Measurements from ENCODE around the gene CNTNAP2. TPM values are rescaled to one million over a fixed set of nuclear protein-coding genes. Genes with fewer than 3 reads are reported as not detected.

Gene CNTNAP2
- total RNA-seq, 1 donor from 2014 or later, result not detected

DNA sequence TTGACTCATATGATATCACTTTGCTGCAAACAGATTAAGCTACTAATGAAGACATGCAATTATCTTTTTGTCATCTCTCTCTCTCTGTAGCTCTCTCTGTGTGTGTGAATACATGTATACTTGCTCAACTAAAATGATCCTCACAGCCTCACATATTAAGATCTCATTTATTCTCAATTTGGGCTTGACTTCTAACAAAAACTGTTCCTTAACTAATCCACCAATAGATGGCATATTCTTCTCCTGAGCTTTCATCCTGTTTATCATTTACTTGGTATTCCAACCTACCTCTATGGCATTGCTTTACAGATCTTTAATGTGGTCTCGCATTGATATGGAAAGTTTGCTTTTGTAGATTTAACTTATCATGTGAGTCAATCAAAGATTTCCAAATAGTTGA, 540.4 kb downstream of the CNTNAP2 start:
- intact Hi-C loops (cut with micrococcal nuclease), result no loop called here
- H3K36me3 Mint-ChIP-seq (ENCODE audit: low read depth), result no peaks in the 10 kb centered on the region
- no peak overlapping the region for H3K4me3 Mint-ChIP-seq

GRCh38 chr7:146658604-146659003, 542.0 kb downstream of the CNTNAP2 start:
- Mint-ChIP-seq H3K36me3 (ENCODE audit: low read depth) (no peaks in the 10 kb centered on the region), H3K4me3 (no peak overlapping the region), H3K9me3 (peaks cover 6% of the 10 kb centered on the region), H3K27ac (no peak overlapping the region), H3K4me1 (ENCODE audit: low read depth) (no peaks in the 10 kb centered on the region), H3K27me3 (ENCODE audit: insufficient read depth) (no peaks in the 10 kb centered on the region)
- DNase-seq (ENCODE audit: low spot score), result no peak
- intact Hi-C loops (cut with micrococcal nuclease), result no loop called here

More for the DNA sequence above, 540.4 kb downstream of the CNTNAP2 start:
- peaks cover 6% of the 10 kb centered on the region for H3K9me3 Mint-ChIP-seq
- H3K27me3 Mint-ChIP-seq (ENCODE audit: insufficient read depth), result no peaks in the 10 kb centered on the region
- DNase-seq (ENCODE audit: low spot score), result no peak
- H3K4me1 Mint-ChIP-seq (ENCODE audit: low read depth), result no peaks in the 10 kb centered on the region
- H3K27ac Mint-ChIP-seq, result no peak overlapping the region

- no peak overlapping the region for H3K27ac Mint-ChIP-seq
- H3K27me3 Mint-ChIP-seq (ENCODE audit: insufficient read depth), result no peaks in the 10 kb centered on the region
- intact Hi-C loops (cut with micrococcal nuclease), result no loop called here
- DNase-seq (ENCODE audit: low spot score), result no peak
- no peak overlapping the region for H3K4me3 Mint-ChIP-seq
- H3K36me3 Mint-ChIP-seq (ENCODE audit: low read depth), result no peaks in the 10 kb centered on the region
- no peaks in the 10 kb centered on the region for H3K4me1 Mint-ChIP-seq (ENCODE audit: low read depth)
- H3K9me3 Mint-ChIP-seq, result peaks cover 6% of the 10 kb centered on the region
These were observed 543.1 kb downstream of the CNTNAP2 start for GRCh38 chr7:146659732-146660131.

DNA sequence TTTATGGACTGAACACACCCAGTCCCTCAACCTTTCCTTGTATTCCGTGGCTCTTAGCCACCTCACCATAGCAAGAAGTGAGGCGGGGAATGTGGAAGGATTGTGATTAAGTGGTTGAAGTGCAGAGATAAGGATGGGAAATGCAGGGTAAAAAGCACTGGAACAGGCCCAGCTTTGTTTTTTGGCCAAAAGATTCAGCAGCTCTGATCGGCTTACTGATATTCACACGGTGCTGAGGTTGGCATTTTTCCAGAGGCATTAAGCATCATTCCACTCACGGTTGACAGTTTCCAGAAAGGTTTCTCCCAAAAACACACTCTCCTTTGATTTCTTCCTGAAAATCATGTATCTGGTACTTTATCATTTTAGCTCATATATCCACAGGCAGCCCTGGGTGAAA, 544.2 kb downstream of the CNTNAP2 start:
- H3K4me3 Mint-ChIP-seq, result no peak overlapping the region
- H3K4me1 Mint-ChIP-seq (ENCODE audit: low read depth), result no peaks in the 10 kb centered on the region
- peaks cover 6% of the 10 kb centered on the region for H3K9me3 Mint-ChIP-seq
- intact Hi-C loops (cut with micrococcal nuclease), result no loop called here
- H3K36me3 Mint-ChIP-seq (ENCODE audit: low read depth), result no peaks in the 10 kb centered on the region
- H3K27ac Mint-ChIP-seq, result no peak overlapping the region
- no peaks in the 10 kb centered on the region for H3K27me3 Mint-ChIP-seq (ENCODE audit: insufficient read depth)
- no peak for DNase-seq (ENCODE audit: low spot score)

GRCh38 chr7:146661435-146661834, 544.8 kb downstream of the CNTNAP2 start:
- Mint-ChIP-seq H3K27me3 (ENCODE audit: insufficient read depth) (no peaks in the 10 kb centered on the region), H3K9me3 (peaks cover 11% of the 10 kb centered on the region), H3K4me1 (ENCODE audit: low read depth) (no peaks in the 10 kb centered on the region), H3K27ac (no peak overlapping the region), H3K36me3 (ENCODE audit: low read depth) (no peaks in the 10 kb centered on the region), H3K4me3 (no peak overlapping the region)
- DNase-seq (ENCODE audit: low spot score), result no peak
- intact Hi-C loops (cut with micrococcal nuclease), result no loop called here

GRCh38 chr7:146661929-146662328, 545.3 kb downstream of the CNTNAP2 start:
- intact Hi-C loops (cut with micrococcal nuclease), result no loop called here
- Mint-ChIP-seq H3K9me3 (peaks cover 12% of the 10 kb centered on the region), H3K36me3 (ENCODE audit: low read depth) (no peaks in the 10 kb centered on the region), H3K4me3 (no peak overlapping the region), H3K4me1 (ENCODE audit: low read depth) (no peaks in the 10 kb centered on the region), H3K27me3 (ENCODE audit: insufficient read depth) (no peaks in the 10 kb centered on the region), H3K27ac (no peak overlapping the region)
- DNase-seq (ENCODE audit: low spot score), result no peak

DNA sequence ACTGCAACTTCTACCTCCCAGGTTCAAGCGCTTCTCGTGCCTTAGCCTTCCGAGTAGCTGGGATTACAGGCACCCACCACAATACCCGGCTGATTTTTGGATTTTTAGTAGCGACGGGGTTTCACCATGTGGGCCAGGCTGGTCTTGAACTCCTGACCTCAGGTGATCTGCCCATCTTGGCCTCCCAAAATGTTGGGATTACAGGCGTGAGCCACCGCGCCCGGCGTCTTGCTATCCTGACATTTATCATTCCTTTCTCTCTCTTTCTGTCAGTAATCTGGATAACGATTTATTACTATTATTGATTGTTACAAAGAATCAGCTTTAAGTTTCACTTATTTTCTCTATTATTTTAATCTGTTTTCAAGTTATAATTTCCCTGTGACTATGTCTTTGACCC, 548.4 kb downstream of the CNTNAP2 start:
- H3K27ac Mint-ChIP-seq, result no peak overlapping the region
- no peak for DNase-seq (ENCODE audit: low spot score)
- H3K4me3 Mint-ChIP-seq, result no peak overlapping the region
- peaks cover 6% of the 10 kb centered on the region for H3K9me3 Mint-ChIP-seq
- intact Hi-C loops (cut with micrococcal nuclease), result no loop called here
- H3K4me1 Mint-ChIP-seq (ENCODE audit: low read depth), result no peaks in the 10 kb centered on the region
- no peaks in the 10 kb centered on the region for H3K27me3 Mint-ChIP-seq (ENCODE audit: insufficient read depth)
- no peaks in the 10 kb centered on the region for H3K36me3 Mint-ChIP-seq (ENCODE audit: low read depth)

GRCh38 chr7:146670532-146670931, 553.9 kb downstream of the CNTNAP2 start:
- no peaks in the 10 kb centered on the region for H3K27me3 Mint-ChIP-seq (ENCODE audit: insufficient read depth)
- H3K4me1 Mint-ChIP-seq (ENCODE audit: low read depth), result no peaks in the 10 kb centered on the region
- H3K9me3 Mint-ChIP-seq, result peaks cover 6% of the 10 kb centered on the region
- H3K27ac Mint-ChIP-seq, result no peak overlapping the region
- intact Hi-C loops (cut with micrococcal nuclease), result no loop called here
- no peak for DNase-seq (ENCODE audit: low spot score)
- H3K4me3 Mint-ChIP-seq, result no peak overlapping the region
- H3K36me3 Mint-ChIP-seq (ENCODE audit: low read depth), result no peaks in the 10 kb centered on the region

DNA sequence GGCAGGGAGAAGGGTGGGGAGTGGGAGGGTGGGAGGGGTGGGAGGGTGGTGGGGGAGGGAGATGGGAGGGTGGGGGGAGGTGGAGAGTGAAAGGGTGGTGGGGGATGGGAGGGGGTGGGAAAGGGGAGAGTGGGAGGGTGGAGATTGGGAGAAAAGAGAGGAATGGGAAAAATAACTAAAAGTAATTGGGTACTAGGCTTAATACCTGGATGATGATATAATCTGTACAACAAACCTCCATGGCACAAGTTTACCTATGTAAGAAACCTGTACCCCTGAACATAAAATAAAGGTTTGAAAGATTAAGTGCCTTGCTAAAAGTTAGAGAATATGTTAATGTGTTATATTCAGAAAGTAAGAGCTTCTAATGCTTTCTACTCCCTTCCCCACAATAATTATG, 564.9 kb downstream of the CNTNAP2 start:
- H3K27ac Mint-ChIP-seq, result no peak overlapping the region
- H3K4me3 Mint-ChIP-seq, result no peak overlapping the region
- intact Hi-C loops (cut with micrococcal nuclease), result no loop called here
- no peaks in the 10 kb centered on the region for H3K36me3 Mint-ChIP-seq (ENCODE audit: low read depth)
- H3K27me3 Mint-ChIP-seq (ENCODE audit: insufficient read depth), result no peaks in the 10 kb centered on the region
- DNase-seq (ENCODE audit: low spot score), result no peak
- no peaks in the 10 kb centered on the region for H3K9me3 Mint-ChIP-seq
- H3K4me1 Mint-ChIP-seq (ENCODE audit: low read depth), result no peaks in the 10 kb centered on the region

DNA sequence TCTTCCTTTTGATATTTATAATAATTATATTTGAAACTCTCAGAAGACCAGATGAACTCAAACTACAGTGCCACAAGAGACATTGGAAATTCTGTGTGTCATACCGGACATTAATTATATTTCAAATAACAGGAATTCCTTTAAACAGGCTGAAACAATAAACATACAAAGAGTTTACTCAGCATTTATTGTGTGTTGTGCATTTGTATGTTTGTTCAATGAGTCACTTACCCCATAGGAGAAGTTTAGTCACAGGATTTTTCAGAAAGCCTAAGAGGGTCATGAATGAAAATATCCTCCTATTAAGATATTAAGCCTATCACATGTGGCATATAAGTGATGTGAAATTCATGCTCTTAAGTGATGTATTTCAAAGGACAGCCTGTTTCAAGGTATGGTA, 566.8 kb downstream of the CNTNAP2 start:
- Mint-ChIP-seq H3K27ac (no peak overlapping the region), H3K27me3 (ENCODE audit: insufficient read depth) (no peaks in the 10 kb centered on the region), H3K36me3 (ENCODE audit: low read depth) (no peaks in the 10 kb centered on the region), H3K9me3 (no peaks in the 10 kb centered on the region), H3K4me1 (ENCODE audit: low read depth) (no peaks in the 10 kb centered on the region), H3K4me3 (no peak overlapping the region)
- DNase-seq (ENCODE audit: low spot score), result no peak
- intact Hi-C loops (cut with micrococcal nuclease), result no loop called here

DNA sequence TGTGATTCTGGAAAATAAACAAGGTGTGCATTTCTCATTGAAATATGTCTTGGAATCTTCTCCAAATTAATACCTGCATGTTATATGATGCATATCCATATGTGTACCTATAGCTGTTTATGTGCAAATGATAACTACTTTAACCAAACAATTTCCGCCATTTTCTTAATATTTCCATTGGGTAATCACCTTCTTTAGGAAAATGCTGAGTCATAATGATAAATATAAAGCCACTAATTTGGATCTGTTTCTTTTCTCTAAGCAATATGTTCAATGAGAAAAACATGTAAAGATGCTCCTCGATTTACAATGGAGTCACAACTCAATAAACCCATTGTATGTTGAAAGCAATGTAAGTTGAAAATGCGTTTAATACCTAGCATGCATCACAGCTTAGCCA, 574.4 kb downstream of the CNTNAP2 start:
- intact Hi-C loops (cut with micrococcal nuclease), result no loop called here
- DNase-seq (ENCODE audit: low spot score), result no peak

DNA sequence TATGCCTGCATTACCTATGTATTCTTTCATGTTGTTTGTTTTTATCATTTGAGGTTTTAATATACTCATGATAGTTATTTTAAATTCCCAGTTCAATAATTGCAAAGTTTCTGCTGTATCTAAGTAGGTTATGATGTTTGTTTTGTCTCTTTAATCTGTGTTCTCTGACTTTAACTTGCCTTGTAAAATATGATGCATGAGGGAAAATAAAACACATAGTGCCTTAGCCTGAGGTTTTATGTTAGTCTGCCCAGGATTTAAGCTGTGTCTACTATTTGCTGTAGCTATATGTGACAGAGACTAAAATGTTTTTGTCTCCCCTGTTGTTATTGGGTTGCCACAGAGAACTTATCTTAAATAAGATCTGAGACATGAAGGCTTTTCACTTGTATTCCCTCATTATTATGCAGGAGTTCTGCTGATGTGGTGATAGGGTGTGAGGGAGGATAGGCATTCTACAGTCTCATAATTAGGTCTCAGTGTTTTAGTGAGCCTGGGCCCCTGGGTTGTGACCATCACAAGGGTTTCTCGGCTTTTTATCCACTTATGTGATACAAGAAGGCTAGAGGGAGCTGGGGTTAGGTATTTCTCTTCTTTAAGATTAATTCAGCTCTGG, 582.5 kb downstream of the CNTNAP2 start:
- intact Hi-C loops (cut with micrococcal nuclease), result no loop called here
- no peaks in the 10 kb centered on the region for H3K27me3 Mint-ChIP-seq (ENCODE audit: insufficient read depth)

More for the DNA sequence above, 574.4 kb downstream of the CNTNAP2 start:
- Mint-ChIP-seq H3K4me1 (ENCODE audit: low read depth) (no peaks in the 10 kb centered on the region), H3K9me3 (no peaks in the 10 kb centered on the region), H3K27ac (no peak overlapping the region), H3K27me3 (ENCODE audit: insufficient read depth) (no peaks in the 10 kb centered on the region), H3K4me3 (no peak overlapping the region), H3K36me3 (ENCODE audit: low read depth) (no peaks in the 10 kb centered on the region)

GRCh38 chr7:146700015-146700560, 583.5 kb downstream of the CNTNAP2 start:
- Mint-ChIP-seq H3K4me3 (no peak overlapping the region), H3K27me3 (ENCODE audit: insufficient read depth) (no peaks in the 10 kb centered on the region), H3K36me3 (ENCODE audit: low read depth) (no peaks in the 10 kb centered on the region), H3K9me3 (peaks cover 2% of the 10 kb centered on the region), H3K27ac (no peak overlapping the region), H3K4me1 (ENCODE audit: low read depth) (no peaks in the 10 kb centered on the region)
- no peak for DNase-seq (ENCODE audit: low spot score)
- intact Hi-C loops (cut with micrococcal nuclease), result no loop called here

More for the DNA sequence above, 582.5 kb downstream of the CNTNAP2 start:
- Mint-ChIP-seq H3K4me3 (no peak overlapping the region), H3K9me3 (no peaks in the 10 kb centered on the region), H3K36me3 (ENCODE audit: low read depth) (no peaks in the 10 kb centered on the region), H3K4me1 (ENCODE audit: low read depth) (no peaks in the 10 kb centered on the region), H3K27ac (no peak overlapping the region)
- no peak for DNase-seq (ENCODE audit: low spot score)

DNA sequence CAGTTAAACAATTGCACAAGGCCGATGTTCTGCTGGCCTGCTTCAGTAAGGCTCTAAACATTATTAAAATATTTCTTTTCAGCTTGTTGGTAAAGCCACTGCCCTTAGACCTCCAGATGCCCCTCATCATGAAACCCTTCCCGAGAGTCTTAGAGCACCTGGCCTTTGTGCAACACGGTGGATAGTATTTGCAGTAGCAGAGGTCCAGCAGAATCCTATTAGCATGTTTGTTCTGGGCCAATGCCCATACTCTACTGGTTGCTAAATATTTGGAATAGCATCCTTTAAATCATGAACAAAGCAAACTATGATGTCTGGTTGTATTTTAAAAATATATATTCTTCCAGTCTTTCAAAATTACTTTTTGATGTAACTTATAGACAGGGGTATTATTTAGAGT, 584.6 kb downstream of the CNTNAP2 start:
- H3K27me3 Mint-ChIP-seq (ENCODE audit: insufficient read depth), result no peaks in the 10 kb centered on the region
- no peaks in the 10 kb centered on the region for H3K4me1 Mint-ChIP-seq (ENCODE audit: low read depth)
- DNase-seq (ENCODE audit: low spot score), result no peak
- H3K27ac Mint-ChIP-seq, result no peak overlapping the region
- H3K36me3 Mint-ChIP-seq (ENCODE audit: low read depth), result no peaks in the 10 kb centered on the region
- H3K9me3 Mint-ChIP-seq, result peaks cover 12% of the 10 kb centered on the region
- no peak overlapping the region for H3K4me3 Mint-ChIP-seq
- intact Hi-C loops (cut with micrococcal nuclease), result no loop called here
